Measurements from ENCODE around the gene CAND2.
"Not testable (repeated sequence)": the region's sequence is repeated elsewhere in the genome, so short reads cannot be mapped to it uniquely, and the experiment has no call there.

GRCh38 chr3:12881858-12882257 lies 85.4 kb downstream of the CAND2 start:
- not testable (repeated sequence) for TF ChIP-seq CTCF (IDR thresholded peaks at IDR 0.05; ENCODE audit: poor library complexity, severe bottlenecking); EZH2 (IDR thresholded peaks at IDR 0.05; ENCODE audit: borderline replicate concordance, insufficient read depth, low read length, poor library complexity, severe bottlenecking); RAD21 (conservative IDR thresholded peaks at IDR 0.05)

All from neural cell (in vitro differentiated cells).